GM19438 (cell line): ENCODE results near the gene TFRC.
"Not testable (repeated sequence)": the region's sequence is repeated elsewhere in the genome, so short reads cannot be mapped to it uniquely, and the experiment has no call there.

Experiments used
- ATAC-seq: cut with Tn5 transposase; IDR thresholded peaks from one replicate; pipeline ENCODE4 v1.9.1; 2021; ENCODE audit warnings: low read depth; ENCODE audit not compliant: unreplicated experiment

TFRC gene

DNA sequence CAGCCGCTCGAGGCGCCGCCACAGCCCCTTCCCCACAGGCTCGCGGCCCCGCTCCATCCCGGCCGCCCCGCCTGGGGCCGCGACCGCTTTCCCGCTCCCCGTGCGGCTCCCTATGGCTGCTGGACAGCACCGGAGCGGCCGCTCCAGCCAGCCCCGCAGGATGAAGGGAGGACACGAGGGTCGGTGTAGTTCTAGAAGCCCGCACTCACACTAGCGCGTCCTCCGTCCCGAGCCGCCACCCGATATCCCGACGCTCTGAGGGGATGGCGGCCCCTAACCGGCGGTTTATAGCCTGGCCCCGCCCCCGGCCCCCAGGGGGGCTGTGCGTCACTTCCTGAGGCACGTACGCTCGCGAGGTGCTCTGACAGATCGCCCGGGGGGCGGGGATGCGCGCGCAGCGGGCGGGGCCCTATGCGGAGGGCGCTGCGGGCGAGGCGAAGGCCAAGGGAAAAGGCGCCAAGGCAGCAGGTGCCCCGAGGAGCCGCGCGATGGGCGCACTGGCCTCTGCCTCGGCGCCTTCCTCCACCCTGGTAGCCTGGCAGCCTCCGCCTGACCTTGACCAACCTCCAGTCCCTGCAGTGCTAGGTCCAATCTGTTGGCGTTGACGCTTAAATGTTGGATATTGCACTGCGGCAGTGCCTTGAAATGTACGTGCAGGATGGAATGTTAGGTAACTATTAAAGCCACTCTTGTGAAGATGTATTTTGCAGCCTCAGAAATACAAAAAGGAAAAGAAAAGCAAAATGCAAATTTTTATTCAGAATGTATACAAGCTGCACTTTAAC is at the start of gene TFRC:
Gene TFRC, minus strand, starts transcription at position 257 of the 785 bp plus-strand sequence. CDS start 4,991 bp downstream, outside the sequence.
- peak; percentile 84 for ATAC-seq

DNA sequence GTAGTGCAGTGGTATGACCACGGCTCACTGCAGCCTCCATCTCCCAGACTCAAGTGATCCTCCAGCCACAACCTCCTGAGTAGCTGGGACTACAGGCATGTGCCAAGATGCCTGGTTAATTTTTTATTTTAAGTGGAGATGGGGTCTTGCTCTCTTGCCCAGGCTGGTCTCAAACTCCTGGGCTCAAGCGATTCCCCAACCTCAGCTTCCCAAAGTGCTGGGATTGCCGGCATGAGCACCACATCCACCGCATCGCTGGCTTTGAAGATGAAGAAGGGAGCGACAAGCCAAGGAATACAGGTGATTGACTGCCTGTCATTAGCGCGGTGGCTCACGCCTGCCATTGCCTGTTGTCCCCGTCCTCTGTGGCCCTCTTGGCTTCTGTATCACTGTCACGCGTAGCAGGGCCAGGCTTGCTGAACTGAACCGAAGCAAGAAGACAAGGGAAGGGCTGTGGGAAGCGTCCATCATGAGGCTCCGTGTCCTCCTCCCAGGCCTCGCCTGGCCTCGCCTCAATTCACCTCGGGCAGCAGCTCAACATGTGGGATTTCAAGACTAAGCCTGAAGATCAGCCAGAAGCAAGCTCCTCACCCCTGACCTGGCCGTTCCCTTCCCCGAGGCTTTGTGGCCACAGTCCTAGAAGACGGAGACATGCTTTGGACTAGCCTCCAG is 46.4 kb upstream of the TFRC start:
- ATAC-seq = no peak

- ATAC-seq = no peak
These were observed 45.6 kb upstream of the TFRC start for GRCh38 chr3:196127308-196128040.

GRCh38 chr3:196124608-196125007 is 42.7 kb upstream of the TFRC start:
- ATAC-seq = no peak

- ATAC-seq = no peak
These were observed 40.8 kb upstream of the TFRC start for GRCh38 chr3:196122688-196123046.

DNA sequence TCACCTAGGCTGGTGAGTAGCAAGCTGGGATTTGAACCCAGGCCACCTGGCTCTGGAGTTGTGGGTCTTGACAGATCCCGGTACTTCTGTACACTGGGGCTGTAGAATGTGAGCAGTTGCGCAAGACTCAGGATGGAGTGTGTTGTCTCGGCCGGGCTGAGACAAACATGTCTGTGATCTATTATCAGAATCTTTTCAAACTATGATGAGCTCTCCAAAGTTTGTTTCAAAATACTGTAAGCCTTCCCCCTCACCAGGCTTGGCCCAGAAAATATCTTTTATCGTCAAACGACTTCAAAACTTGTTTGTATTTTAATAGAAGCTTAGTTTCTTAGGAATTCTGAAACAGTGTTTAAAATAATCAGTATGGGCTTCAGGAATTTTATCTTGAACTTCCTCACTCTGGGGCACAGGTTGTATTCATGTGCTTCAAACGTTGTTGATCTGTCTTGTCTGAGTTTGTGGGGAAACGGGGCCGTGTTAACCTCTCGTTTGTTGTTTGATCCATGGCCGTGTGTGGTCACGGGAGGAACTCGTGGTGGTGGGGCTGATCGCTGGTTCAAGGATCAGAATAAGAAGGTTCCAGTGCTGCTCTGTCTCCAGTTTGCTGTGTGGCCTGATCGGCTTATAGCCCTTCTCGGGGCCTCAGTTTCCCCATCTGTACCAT is 40.3 kb upstream of the TFRC start:
- no peak for ATAC-seq

DNA sequence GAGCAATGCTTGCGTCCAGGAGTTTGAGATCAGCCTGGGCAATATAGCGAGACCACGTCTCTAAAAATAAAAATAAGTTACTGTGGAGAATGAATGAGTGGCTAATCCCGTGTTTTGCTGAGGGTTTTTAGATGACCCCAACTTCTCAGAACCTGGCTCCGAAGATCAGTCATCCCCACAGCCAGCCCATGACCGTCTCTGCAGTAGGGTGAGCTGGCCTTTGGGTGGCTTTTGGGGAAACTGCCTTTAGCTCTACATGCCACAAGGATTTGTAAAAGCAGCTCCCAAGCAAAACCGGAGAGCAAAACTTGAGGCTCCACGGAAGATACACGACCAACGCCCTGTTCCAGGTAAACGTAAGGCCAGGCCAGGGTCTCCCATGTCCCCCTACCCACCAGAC is 39.2 kb upstream of the TFRC start:
- no peak for ATAC-seq

DNA sequence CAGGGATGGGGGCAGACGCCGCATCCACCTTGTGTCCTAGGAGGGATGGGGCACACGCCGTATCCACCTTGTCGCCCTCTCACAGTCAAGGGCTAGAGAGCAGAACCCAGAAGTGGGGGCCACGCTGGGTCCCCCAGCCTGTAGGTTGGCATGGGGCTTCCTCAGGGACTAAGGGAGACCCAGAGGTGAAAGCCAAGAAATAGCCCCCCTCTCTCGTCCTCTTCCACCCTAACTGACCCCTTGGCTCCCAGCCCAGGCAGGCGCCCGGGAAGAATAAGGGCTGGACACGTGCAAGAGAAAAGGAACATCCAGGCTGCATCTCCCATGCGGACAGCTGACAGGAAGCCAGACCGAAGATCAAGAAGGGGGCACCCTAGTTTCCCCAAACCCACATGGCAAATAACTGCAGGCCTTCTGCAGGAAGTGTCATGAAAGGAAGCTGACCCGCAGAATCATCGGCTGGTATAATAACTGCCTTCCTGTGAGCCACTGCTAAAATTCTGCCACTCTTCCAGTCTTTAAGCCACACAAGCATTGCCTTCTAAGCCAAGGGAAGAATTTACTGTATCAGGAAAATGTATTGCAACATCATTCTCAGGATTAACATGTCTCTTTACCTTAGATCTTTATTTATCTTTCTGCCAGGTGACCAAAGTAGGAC is 38.5 kb upstream of the TFRC start:
- ATAC-seq = no peak

GRCh38 chr3:196117809-196118208 is 35.9 kb upstream of the TFRC start:
- no peak for ATAC-seq

- ATAC-seq = peak; percentile 60
These were observed 33.8 kb upstream of the TFRC start for GRCh38 chr3:196115678-196116083.

- no peak for ATAC-seq
These were observed 30.1 kb upstream of the TFRC start for GRCh38 chr3:196111939-196112386.

DNA sequence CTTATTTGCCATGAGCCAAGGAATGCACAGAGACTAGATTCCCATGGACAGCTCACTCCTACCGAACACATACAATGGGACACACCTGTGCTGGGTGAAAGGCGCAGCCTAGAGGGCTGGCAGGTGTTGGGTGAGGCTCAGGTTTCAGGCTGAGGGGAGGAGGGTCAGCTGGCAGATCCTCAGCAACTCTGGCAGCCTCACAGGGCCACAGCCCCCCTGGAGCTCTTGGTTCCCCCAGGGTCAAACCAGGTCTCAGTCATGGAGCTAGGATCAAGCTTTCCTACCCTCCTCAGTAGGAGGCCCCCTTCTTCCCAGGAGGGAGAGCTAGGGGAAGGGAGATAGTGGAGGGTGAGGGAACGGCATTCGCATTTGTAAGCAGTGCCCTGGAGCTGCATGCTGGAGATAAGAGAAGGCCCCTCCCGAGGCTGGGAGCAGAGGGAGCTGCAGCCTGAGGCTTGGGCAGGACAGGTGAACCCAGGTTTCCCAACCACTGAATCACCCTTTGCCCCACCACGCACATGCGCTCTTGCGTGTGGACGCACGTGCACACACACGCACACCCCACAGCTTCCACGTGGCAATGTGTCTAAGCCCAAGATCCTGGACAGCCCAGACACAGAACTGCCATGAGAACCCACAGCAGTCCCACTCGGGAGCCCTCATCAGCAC is 26.3 kb upstream of the TFRC start:
- no peak for ATAC-seq

DNA sequence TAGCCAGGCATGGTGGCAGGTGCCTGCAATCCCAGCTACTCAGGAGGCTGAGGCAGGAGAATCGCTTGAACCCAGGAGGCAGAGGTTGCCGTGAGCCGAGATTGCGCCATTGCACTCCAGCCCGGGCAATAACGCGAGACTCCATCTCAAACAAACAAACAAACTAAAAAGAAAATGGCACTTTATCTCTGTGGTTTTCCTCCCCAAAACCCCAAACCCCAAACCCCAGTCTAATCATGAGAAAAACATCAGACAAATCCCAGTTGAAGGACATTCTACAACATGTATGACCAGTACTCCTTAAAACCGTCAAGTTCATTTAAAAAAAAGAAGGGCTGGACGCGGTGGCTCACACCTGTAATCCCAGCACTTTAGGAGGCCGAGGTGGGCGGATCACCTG is 22.8 kb upstream of the TFRC start:
- ATAC-seq = not testable (repeated sequence)

GRCh38 chr3:196098365-196098980 is 16.6 kb upstream of the TFRC start:
- not testable (repeated sequence) for ATAC-seq

GRCh38 chr3:196097373-196098154 is 15.7 kb upstream of the TFRC start:
- no peak for ATAC-seq

DNA sequence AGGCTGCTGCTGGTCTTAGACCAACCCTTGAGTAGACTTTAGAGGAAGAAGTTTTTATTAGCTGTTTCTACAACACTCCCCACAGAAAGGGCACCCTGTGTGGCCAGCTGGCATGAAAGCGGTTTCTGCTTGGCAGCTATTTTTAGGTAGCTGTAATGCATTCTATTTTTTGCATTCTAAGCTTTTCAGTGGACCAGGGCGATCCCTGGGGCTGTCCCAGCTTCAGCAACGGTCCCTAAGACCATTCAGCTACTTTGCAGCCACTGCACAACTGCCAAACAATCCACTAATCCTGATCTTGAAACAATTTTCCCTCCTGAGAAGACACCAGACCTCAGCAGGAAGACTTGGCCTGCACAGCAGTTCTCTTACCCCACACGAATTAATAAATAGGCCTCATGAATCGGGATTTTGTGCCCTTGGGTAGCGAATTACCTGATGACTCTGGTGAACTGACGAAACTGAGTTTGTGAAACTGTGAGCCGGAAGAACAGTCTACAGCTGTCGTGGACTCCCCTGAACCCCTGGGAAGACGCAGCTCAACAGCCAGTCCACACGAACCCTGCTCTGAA is 14.6 kb upstream of the TFRC start:
- ATAC-seq = peak; percentile 79

DNA sequence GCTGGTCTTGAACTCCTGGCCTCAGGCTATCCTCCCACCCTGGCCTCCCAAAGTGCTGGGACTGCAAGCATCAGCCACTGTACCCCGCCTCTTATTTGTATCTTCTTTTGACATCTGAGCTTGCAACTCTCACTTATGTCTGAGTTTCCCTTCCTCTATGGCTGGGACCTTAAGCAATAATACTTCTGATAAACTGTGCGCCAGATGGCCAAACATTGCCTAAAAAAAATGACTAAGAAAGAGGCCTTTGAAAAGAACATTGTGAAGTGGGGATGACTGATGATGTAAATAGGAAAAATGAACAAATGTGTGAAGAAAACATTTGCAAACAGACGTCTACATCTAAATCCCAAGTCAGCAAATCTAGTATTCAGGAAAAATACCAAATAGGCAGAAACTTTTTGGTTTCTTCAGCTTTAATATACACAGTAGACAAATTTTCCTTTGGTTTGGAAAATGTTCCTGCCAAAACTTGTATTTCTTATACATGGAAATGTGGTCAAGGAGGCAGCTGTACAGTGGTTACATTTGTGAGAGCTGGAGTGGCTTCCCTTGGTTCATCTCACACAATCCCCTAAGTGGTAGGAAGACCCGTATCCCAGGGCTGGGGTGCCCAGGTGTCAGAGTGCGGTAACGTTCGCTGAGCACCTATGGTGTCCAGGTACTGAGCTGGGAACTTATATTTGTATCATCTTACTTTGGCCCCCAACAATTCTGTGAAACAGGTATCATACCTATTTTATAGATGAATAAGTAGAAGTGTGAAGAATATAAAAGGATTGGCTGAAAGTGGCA is 11.6 kb upstream of the TFRC start:
- ATAC-seq = no peak
